ENCODE results near the gene TEX44.

TEX44 gene

GRCh38 chr2:231615058-231615671, 22.5 kb downstream of the TEX44 start:
- H3K4me3 ChIP-seq (ENCODE audit: low read length), result peak overlapping the region; percentile 7
- TF ChIP-seq CTCF (IDR thresholded peaks at IDR 0.05; ENCODE audit: insufficient read depth, low read depth, low read length, missing control alignments), result peak; percentile 10
- no peak for DNase-seq (ENCODE audit: low read depth)

- DNase-seq (ENCODE audit: low read depth), result no peak
- no peak for TF ChIP-seq CTCF (IDR thresholded peaks at IDR 0.05; ENCODE audit: insufficient read depth, low read depth, low read length, missing control alignments)
- no peak overlapping the region for H3K4me3 ChIP-seq (ENCODE audit: low read length)
Observed at GRCh38 chr2:231616296-231616695, 23.6 kb downstream of the TEX44 start.

- peak; percentile 52 for DNase-seq (ENCODE audit: low read depth)
- no peak for TF ChIP-seq CTCF (IDR thresholded peaks at IDR 0.05; ENCODE audit: insufficient read depth, low read depth, low read length, missing control alignments)
- no peak overlapping the region for H3K4me3 ChIP-seq (ENCODE audit: low read length)
Observed at GRCh38 chr2:231617059-231617926, 24.6 kb downstream of the TEX44 start.

GRCh38 chr2:231621051-231621879, 28.6 kb downstream of the TEX44 start:
- no peak for TF ChIP-seq CTCF (IDR thresholded peaks at IDR 0.05; ENCODE audit: insufficient read depth, low read depth, low read length, missing control alignments)
- H3K4me3 ChIP-seq (ENCODE audit: low read length), result no peak overlapping the region
- peak; percentile 62 for DNase-seq (ENCODE audit: low read depth)

- no peak for DNase-seq (ENCODE audit: low read depth)
- no peak for TF ChIP-seq CTCF (IDR thresholded peaks at IDR 0.05; ENCODE audit: insufficient read depth, low read depth, low read length, missing control alignments)
- H3K4me3 ChIP-seq (ENCODE audit: low read length), result no peak overlapping the region
Observed at GRCh38 chr2:231622963-231623362, 30.3 kb downstream of the TEX44 start.

- DNase-seq (ENCODE audit: low read depth), result peak; percentile 55
- no peak for TF ChIP-seq CTCF (IDR thresholded peaks at IDR 0.05; ENCODE audit: insufficient read depth, low read depth, low read length, missing control alignments)
- H3K4me3 ChIP-seq (ENCODE audit: low read length), result no peak overlapping the region
Observed at GRCh38 chr2:231626449-231626848, 33.8 kb downstream of the TEX44 start.

Measured in epithelial cell of esophagus (primary cell).